ENCODE results near the gene NFIX. TPM values are rescaled to one million over a fixed set of nuclear protein-coding genes. Genes with fewer than 3 reads are reported as not detected.
A peak's percentile ranks its signal among the peaks of the same experiment; 100 is the strongest.

Gene NFIX
- total and polyA plus RNA-seq, 2 of the 13 experiments (the other 11 are each of a cell fraction or from before 2014, with no cell fraction given): 3.4 to 5.4 TPM

- TF ChIP-seq POLR2AphosphoS5 (IDR thresholded peaks at IDR 0.05; ENCODE audit: low read depth, low read length) (no peak), PRPF4 (IDR thresholded peaks at IDR 0.05; ENCODE audit: low read depth, low read length, poor library complexity, severe bottlenecking) (no peak), NFE2L1 (CRISPR knock-in tag; IDR thresholded peaks at IDR 0.05; ENCODE audit: borderline replicate concordance) (no peak), GFI1 (CRISPR knock-in tag; IDR thresholded peaks at IDR 0.05; ENCODE audit: borderline replicate concordance) (no peak), ZSCAN12 (CRISPR knock-in tag; IDR thresholded peaks at IDR 0.05) (no peak), ISL2 (CRISPR knock-in tag; IDR thresholded peaks at IDR 0.05) (no peak), ZC3H4 (CRISPR knock-in tag; IDR thresholded peaks at IDR 0.05; ENCODE audit: borderline replicate concordance) (no peak), ARID5B (CRISPR knock-in tag; IDR thresholded peaks at IDR 0.05) (peak; percentile 61), DNMT3B (CRISPR knock-in tag; conservative IDR thresholded peaks at IDR 0.05) (no peak), RNF2 (conservative IDR thresholded peaks at IDR 0.05; ENCODE audit: low read depth) (no peak), IRF1 (CRISPR knock-in tag; IDR thresholded peaks at IDR 0.05; ENCODE audit: low read depth) (no peak), HHEX (CRISPR knock-in tag; IDR thresholded peaks at IDR 0.05) (no peak), ZSCAN25 (CRISPR knock-in tag; IDR thresholded peaks at IDR 0.05) (no peak), LBX2 (CRISPR knock-in tag; IDR thresholded peaks at IDR 0.05; ENCODE audit: borderline replicate concordance) (no peak), NR1H2 (CRISPR knock-in tag; IDR thresholded peaks at IDR 0.05; ENCODE audit: borderline replicate concordance, low read depth) (no peak), ZFP62 (CRISPR knock-in tag; IDR thresholded peaks at IDR 0.05) (no peak), ZNF207 (IDR thresholded peaks at IDR 0.05; ENCODE audit: borderline replicate concordance) (no peak), SAP130 (CRISPR knock-in tag; IDR thresholded peaks at IDR 0.05; ENCODE audit: low read depth) (peak; percentile 77), ZNF33A (CRISPR knock-in tag; IDR thresholded peaks at IDR 0.05; ENCODE audit: borderline replicate concordance) (no peak), IKZF4 (CRISPR knock-in tag; IDR thresholded peaks at IDR 0.05; ENCODE audit: borderline replicate concordance, low read depth, not compliant biosample characterization) (no peak)
- TF ChIP-seq, protein P1, sequence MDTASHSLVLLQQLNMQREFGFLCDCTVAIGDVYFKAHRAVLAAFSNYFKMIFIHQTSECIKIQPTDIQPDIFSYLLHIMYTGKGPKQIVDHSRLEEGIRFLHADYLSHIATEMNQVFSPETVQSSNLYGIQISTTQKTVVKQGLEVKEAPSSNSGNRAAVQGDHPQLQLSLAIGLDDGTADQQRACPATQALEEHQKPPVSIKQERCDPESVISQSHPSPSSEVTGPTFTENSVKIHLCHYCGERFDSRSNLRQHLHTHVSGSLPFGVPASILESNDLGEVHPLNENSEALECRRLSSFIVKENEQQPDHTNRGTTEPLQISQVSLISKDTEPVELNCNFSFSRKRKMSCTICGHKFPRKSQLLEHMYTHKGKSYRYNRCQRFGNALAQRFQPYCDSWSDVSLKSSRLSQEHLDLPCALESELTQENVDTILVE (CRISPR knock-in tag; IDR thresholded peaks at IDR 0.05): peak; percentile 58; the same call in 1 of the 2 replicates
- TF ChIP-seq, protein P2, sequence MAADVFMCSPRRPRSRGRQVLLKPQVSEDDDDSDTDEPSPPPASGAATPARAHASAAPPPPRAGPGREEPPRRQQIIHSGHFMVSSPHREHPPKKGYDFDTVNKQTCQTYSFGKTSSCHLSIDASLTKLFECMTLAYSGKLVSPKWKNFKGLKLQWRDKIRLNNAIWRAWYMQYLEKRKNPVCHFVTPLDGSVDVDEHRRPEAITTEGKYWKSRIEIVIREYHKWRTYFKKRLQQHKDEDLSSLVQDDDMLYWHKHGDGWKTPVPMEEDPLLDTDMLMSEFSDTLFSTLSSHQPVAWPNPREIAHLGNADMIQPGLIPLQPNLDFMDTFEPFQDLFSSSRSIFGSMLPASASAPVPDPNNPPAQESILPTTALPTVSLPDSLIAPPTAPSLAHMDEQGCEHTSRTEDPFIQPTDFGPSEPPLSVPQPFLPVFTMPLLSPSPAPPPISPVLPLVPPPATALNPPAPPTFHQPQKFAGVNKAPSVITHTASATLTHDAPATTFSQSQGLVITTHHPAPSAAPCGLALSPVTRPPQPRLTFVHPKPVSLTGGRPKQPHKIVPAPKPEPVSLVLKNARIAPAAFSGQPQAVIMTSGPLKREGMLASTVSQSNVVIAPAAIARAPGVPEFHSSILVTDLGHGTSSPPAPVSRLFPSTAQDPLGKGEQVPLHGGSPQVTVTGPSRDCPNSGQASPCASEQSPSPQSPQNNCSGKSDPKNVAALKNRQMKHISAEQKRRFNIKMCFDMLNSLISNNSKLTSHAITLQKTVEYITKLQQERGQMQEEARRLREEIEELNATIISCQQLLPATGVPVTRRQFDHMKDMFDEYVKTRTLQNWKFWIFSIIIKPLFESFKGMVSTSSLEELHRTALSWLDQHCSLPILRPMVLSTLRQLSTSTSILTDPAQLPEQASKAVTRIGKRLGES (CRISPR knock-in tag; IDR thresholded peaks at IDR 0.05; ENCODE audit: borderline replicate concordance): no peak
Measured at GRCh38 chr19:12983542-12984142, 11.6 kb upstream of the NFIX start (continued).
